Neural progenitor cell (in vitro differentiated cells): Measurements from ENCODE around the gene WHAMM. TPM values are rescaled to one million over a fixed set of nuclear protein-coding genes. Genes with fewer than 3 reads are reported as not detected.

Experiments
- DNase-seq: peaks from one replicate; pipeline ENCODE4 v3.0.0-alpha.2; 2016; ENCODE audit warnings: low spot score
- H2AFZ ChIP-seq: fragments of 200-600 bp; sonication (generic); replicated peaks from 2 replicates; pipeline ENCODE4 v1.6.1; 2016; ENCODE audit warnings: antibody characterized with exemption
- H3F3A ChIP-seq: fragments of 200-600 bp; sonication (generic); 2 replicates; pipeline ENCODE4 v1.6.1; 2016; ENCODE audit warnings: antibody characterized with exemption, low read depth
- H3K27ac ChIP-seq: fragments of 200-600 bp; sonication (generic); 2 replicates; pipeline ENCODE4 v1.5.1; 2016; ENCODE audit warnings: mild to moderate bottlenecking
- H3K27me3 ChIP-seq: fragments of 200-600 bp; sonication (generic); 2 replicates; pipeline ENCODE4 v1.6.1; 2016; ENCODE audit warnings: mild to moderate bottlenecking, moderate library complexity
- H3K36me3 ChIP-seq: fragments of 200-600 bp; sonication (generic); 2 replicates; pipeline ENCODE4 v1.5.1; 2016
- H3K4me1 ChIP-seq: fragments of 200-600 bp; sonication (generic); 2 replicates; pipeline ENCODE4 v1.6.1; 2016; ENCODE audit warnings: mixed run types
- H3K4me2 ChIP-seq: fragments of 200-600 bp; sonication (generic); 2 replicates; pipeline ENCODE4 v1.6.1; 2016
- H3K4me3 ChIP-seq: fragments of 200-600 bp; sonication (generic); 2 replicates; pipeline ENCODE4 v1.5.1; 2016
- H3K79me2 ChIP-seq: fragments of 200-600 bp; sonication (generic); 2 replicates; pipeline ENCODE4 v1.6.1; 2016; ENCODE audit warnings: low read depth
- H3K9ac ChIP-seq: fragments of 200-600 bp; sonication (generic); 2 replicates; pipeline ENCODE4 v1.6.1; 2016
- H3K9me3 ChIP-seq: fragments of 200-600 bp; sonication (generic); 2 replicates; pipeline ENCODE4 v1.5.1; 2016; ENCODE audit warnings: low read depth
- H4K20me1 ChIP-seq: fragments of 200-600 bp; sonication (generic); 2 replicates; pipeline ENCODE4 v1.6.1; 2016; ENCODE audit warnings: low read depth
- H3K27ac Mint-ChIP-seq: 3 replicates; pipeline ENCODE4 v1.8.0; 2021; ENCODE audit warnings: mixed read lengths
- H3K27me3 Mint-ChIP-seq: 2 replicates; pipeline ENCODE4 v1.8.0; 2022; ENCODE audit warnings: low read depth, mild to moderate bottlenecking, inconsistent platforms, moderate library complexity, mixed read lengths; ENCODE audit not compliant: insufficient read depth
- H3K36me3 Mint-ChIP-seq: 3 replicates; pipeline ENCODE4 v1.8.0; 2021; ENCODE audit warnings: mixed read lengths
- H3K4me1 Mint-ChIP-seq: 3 replicates; pipeline ENCODE4 v1.8.0; 2021; ENCODE audit warnings: mixed read lengths
- H3K4me3 Mint-ChIP-seq: 3 replicates; pipeline ENCODE4 v1.8.0; 2021; ENCODE audit warnings: mild to moderate bottlenecking, moderate library complexity, mixed read lengths
- H3K9me3 Mint-ChIP-seq: 3 replicates; pipeline ENCODE4 v1.8.0; 2020; ENCODE audit warnings: mixed read lengths
- CTCF ChIP-seq: fragments of 200-600 bp; sonication (generic); IDR thresholded peaks from 2 replicates; pipeline ENCODE4 v1.5.1; 2017; ENCODE audit warnings: antibody characterized with exemption, mild to moderate bottlenecking
- EZH2 ChIP-seq: fragments of 200-600 bp; sonication (generic); IDR thresholded peaks from 2 replicates; pipeline ENCODE4 v1.6.1; 2017; ENCODE audit warnings: antibody characterized with exemption, mild to moderate bottlenecking, moderate library complexity
- EZH2phosphoT487 ChIP-seq: fragments of 200-600 bp; sonication (generic); IDR thresholded peaks from 2 replicates; pipeline ENCODE4 v1.6.1; 2017; ENCODE audit warnings: antibody characterized with exemption
- total RNA-seq: library from RNA; depleted of rRNA; stranded (reverse); fragments of >200 nt; gene quantifications from 2 replicates; pipeline ENCODE4 v1.2.3, GENCODE V29; 2015; ENCODE audit warnings: low replicate concordance

The WHAMM gene
- total RNA-seq, 1 donor from 2014 or later = 1.9 TPM

GRCh38 chr15:82882273-82882928, 73.0 kb downstream of the WHAMM start:
- H3K36me3 ChIP-seq = no peaks in the 10 kb centered on the region
- no peaks in the 10 kb centered on the region for H3K9me3 ChIP-seq
- Mint-ChIP-seq H3K27ac (no peak overlapping the region), H3K9me3 (no peaks in the 10 kb centered on the region), H3K27me3 (no peaks in the 10 kb centered on the region), H3K4me1 (no peaks in the 10 kb centered on the region), H3K4me3 (no peak overlapping the region), H3K36me3 (peaks cover 2% of the 10 kb centered on the region)
- no peaks in the 10 kb centered on the region for H3K4me1 ChIP-seq
- H3K4me2 ChIP-seq = no peak overlapping the region
- H4K20me1 ChIP-seq = no peaks in the 10 kb centered on the region
- no peak overlapping the region for H2AFZ ChIP-seq
- H3F3A ChIP-seq = no peaks in the 10 kb centered on the region
- no peaks in the 10 kb centered on the region for H3K27me3 ChIP-seq
- TF ChIP-seq CTCF = no peak
- TF ChIP-seq EZH2 = no peak
- TF ChIP-seq EZH2phosphoT487 = no peak
- H3K27ac ChIP-seq = no peak overlapping the region
- DNase-seq = no peak
- no peaks in the 10 kb centered on the region for H3K79me2 ChIP-seq
- H3K4me3 ChIP-seq = no peak overlapping the region
- H3K9ac ChIP-seq = no peak overlapping the region

Other genes starting within 250 kb of the WHAMM start
- gene CPEB1, start 162.3 kb upstream of the WHAMM start, total RNA-seq = 2.1 and 5.8 TPM in 2 replicates
- gene AP3B2, start 99.8 kb upstream of the WHAMM start, total RNA-seq = 0.97 and 1.7 TPM in 2 replicates
- gene FSD2, start 3.6 kb upstream of the WHAMM start, total RNA-seq = not detected in 2 replicates
- 25.4 and 259 TPM in 2 replicates for gene HOMER2, start 143.1 kb downstream of the WHAMM start, total RNA-seq
- 37.2 and 50.6 TPM in 2 replicates for gene RAMAC, start 176.6 kb downstream of the WHAMM start, total RNA-seq
- gene C15orf40, start 202.0 kb downstream of the WHAMM start, total RNA-seq = 8.1 and 12.2 TPM in 2 replicates